Skeletal muscle satellite cell (primary cell): Measurements from ENCODE around the gene CIBAR2.

Source experiments
- H3K27me3 ChIP-seq: 2 replicates; pipeline ENCODE4 v1.7.0; 2013; ENCODE audit warnings: low read length; ENCODE audit not compliant: control insufficient read depth, insufficient read depth
- H3K36me3 ChIP-seq: 2 replicates; pipeline ENCODE4 v1.7.0; 2013; ENCODE audit warnings: mild to moderate bottlenecking, control low read depth, low read length; ENCODE audit not compliant: insufficient read depth
- H3K4me1 ChIP-seq: 2 replicates; pipeline ENCODE4 v1.7.0; 2013; ENCODE audit warnings: low read length; ENCODE audit not compliant: control insufficient read depth, insufficient read depth
- H3K4me2 ChIP-seq: 2 replicates; pipeline ENCODE4 v1.7.0; 2013; ENCODE audit warnings: mild to moderate bottlenecking, low read length
- H3K4me3 ChIP-seq: 2 replicates; pipeline ENCODE4 v1.7.0; 2013; ENCODE audit warnings: low read length
- H3K9ac ChIP-seq: 2 replicates; pipeline ENCODE4 v1.7.0; 2013; ENCODE audit warnings: mild to moderate bottlenecking, low read depth, low read length, moderate library complexity
- H3K9me3 ChIP-seq: replicated peaks from 2 replicates; pipeline ENCODE4 v1.7.0; 2013; ENCODE audit warnings: mild to moderate bottlenecking, control low read depth, low read length

Gene CIBAR2

DNA sequence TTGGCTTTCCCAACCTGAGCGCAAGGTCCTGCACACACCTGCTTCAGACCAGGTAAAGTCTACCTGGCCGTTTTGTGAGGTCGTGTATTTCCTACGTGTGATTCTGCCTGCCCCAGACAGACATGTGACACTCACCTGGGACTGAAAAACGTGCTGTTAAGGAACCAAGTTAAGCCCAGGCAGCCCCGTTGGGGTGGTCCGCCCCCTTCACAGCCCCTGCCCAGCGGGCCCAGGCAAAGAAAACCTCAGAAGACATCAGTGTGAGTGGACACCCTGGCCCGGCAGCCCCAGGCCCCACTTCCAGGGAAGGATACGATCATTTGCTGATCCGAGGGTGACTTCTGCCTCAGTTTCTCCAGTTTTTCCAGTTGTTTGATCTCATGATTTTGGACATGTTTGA lies 4.7 kb downstream of the CIBAR2 start:
- no peaks in the 10 kb centered on the region for H3K9me3 ChIP-seq
- H3K4me2 ChIP-seq, result no peak overlapping the region
- no peak overlapping the region for H3K9ac ChIP-seq
- H3K4me1 ChIP-seq, result peaks cover 7% of the 10 kb centered on the region
- H3K27me3 ChIP-seq, result peaks cover 3% of the 10 kb centered on the region
- no peaks in the 10 kb centered on the region for H3K36me3 ChIP-seq
- H3K4me3 ChIP-seq, result no peak overlapping the region

DNA sequence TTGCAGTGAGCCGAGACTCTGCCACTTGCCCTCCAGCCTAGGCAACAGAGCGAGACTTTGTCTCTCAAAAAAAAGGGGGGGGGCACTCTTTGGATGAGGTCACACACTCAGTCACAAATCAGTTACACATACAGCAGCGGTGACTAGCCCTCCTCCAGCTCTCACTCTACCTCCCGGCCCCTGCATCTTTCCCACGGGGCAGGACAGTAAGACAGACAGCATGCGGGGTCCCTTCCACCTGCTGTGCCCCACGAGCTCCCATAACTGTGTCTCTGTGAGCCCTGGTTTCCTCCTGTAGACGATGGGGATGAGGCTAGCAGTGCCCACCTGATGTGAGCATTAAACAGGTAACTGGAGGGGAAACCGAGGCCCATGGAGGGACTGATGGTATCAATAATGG lies 5.2 kb downstream of the CIBAR2 start:
- Histone ChIP-seq H3K27me3 (peaks cover 3% of the 10 kb centered on the region), H3K4me1 (peaks cover 7% of the 10 kb centered on the region)

DNA sequence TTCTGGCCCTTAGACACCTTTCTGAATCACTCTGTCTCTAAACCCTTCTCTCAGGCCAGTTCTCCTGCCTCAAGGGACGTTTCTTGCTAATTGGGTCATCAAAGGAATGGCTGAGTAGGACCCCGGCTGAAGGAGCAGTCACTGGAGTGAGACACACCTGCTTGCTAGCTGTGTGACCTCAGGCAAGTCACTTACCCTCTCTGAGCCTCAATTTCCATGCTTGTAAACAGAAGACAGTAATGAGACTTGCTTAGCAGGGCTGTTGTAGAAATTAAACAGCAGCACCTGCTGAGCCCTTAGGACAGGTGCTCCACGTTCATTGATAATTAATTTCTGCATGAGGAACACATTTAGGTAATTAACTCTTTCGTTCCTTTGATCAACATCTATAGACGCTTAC lies 6.8 kb downstream of the CIBAR2 start:
- Histone ChIP-seq H3K27me3 (peaks cover 3% of the 10 kb centered on the region), H3K36me3 (no peaks in the 10 kb centered on the region), H3K9me3 (no peaks in the 10 kb centered on the region), H3K4me2 (no peak overlapping the region), H3K4me3 (no peak overlapping the region), H3K9ac (no peak overlapping the region), H3K4me1 (peaks cover 7% of the 10 kb centered on the region)

More for the DNA sequence above, 5.2 kb downstream of the CIBAR2 start:
- no peaks in the 10 kb centered on the region for H3K9me3 ChIP-seq
- H3K9ac ChIP-seq, result no peak overlapping the region
- H3K36me3 ChIP-seq, result no peaks in the 10 kb centered on the region
- H3K4me2 ChIP-seq, result no peak overlapping the region
- no peak overlapping the region for H3K4me3 ChIP-seq

DNA sequence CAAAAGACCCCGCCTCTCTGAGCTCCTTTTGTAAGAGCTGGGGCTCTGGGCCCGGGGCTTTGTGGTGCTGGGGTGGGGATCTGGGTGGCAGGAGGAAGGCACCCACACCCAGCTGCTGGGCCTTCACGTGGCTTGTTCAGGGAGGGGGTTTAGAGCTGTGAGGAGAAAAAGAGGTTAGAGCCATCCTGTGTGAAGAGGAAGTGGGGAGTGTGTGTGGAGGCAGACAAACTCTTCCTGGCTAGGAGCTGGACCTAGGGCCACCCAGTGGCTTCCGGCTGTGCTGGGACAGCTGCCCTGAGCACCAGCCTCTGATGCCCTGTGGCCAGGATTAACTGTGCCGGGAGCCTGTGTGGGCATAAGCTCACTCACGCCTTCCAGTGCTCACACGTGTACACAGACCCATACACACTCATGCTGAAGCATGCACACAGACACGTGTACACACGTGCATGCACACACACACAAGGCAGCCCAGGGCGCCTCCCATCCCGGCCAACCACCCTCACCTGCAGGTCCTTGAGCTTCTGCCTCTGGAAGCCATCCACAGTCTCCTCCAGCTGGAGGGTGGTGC lies 7.4 kb downstream of the CIBAR2 start:
- Histone ChIP-seq H3K9me3 (no peaks in the 10 kb centered on the region), H3K4me3 (no peak overlapping the region), H3K36me3 (no peaks in the 10 kb centered on the region), H3K4me1 (peaks cover 7% of the 10 kb centered on the region), H3K27me3 (peaks cover 3% of the 10 kb centered on the region), H3K9ac (no peak overlapping the region), H3K4me2 (peak overlapping the region; percentile 2)

DNA sequence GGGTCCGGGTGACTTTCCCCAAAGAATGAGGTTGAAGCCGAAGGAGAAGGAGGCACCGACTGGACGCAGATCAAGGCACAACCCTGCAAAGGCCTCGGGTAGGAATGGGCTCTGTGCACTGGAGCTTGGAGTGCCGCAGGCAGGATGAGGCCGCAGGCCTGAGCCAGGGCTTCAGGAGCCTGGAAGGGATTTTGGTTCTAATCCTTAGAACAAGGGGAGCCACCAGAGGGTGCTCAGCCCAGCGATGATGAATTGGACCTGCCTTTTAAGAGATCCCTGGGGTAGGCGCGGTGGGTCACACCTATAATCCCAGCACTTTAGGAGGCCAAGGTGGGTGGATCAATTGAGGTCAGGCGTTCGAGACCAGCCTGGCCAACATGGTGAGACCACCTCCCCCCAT lies 8.1 kb downstream of the CIBAR2 start:
- H3K9me3 ChIP-seq, result no peaks in the 10 kb centered on the region
- H3K27me3 ChIP-seq, result peaks cover 3% of the 10 kb centered on the region
- H3K4me3 ChIP-seq, result no peak overlapping the region
- H3K4me2 ChIP-seq, result no peak overlapping the region
- no peak overlapping the region for H3K9ac ChIP-seq
- H3K4me1 ChIP-seq, result peaks cover 7% of the 10 kb centered on the region
- H3K36me3 ChIP-seq, result no peaks in the 10 kb centered on the region

DNA sequence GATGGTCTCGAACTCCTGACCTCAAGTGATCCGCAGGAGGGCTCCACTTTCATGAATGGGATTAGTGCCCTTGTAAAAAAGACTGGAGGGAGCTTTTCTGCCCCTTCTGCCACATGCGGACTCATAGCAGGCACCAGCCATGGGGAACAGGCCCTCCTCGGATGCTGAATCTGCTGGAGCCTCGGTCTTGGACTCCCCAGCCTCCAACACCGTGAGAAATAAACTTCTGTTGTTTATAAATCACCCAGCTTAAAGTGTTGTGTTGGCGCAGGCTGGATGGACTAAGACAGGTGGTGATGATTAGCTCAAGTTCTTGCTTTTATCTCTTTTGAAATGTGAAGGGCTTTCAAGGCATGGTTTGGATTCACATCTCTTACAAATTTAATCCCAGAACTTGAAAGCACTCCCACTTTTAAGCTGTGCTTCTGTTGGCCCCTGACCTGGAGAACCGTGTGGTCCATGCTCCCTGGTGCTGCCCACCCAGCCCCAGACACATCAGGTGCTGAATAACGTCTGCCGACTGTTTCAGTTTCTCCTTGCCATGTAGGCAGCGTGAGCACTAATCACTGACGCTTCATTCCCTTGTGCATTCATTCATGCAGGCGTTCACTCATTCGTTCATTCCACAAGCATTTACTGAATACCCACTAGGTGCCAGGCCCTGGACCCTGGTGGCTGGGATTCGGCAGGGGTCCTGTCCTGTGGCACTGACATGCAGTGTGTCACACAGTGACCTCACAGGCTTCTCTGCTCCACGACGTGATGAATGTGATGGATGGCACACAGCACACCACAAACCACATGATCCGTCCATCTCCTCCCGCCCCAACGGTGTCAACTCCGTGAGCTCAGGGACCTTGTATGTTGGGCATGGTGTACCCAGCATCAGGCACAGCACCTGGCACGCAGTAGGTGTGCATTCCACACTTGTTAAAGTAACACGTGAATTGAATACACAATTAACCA lies 8.9 kb downstream of the CIBAR2 start:
- Histone ChIP-seq H3K36me3 (no peaks in the 10 kb centered on the region), H3K4me2 (no peak overlapping the region), H3K4me1 (peaks cover 7% of the 10 kb centered on the region), H3K4me3 (no peak overlapping the region), H3K9me3 (no peaks in the 10 kb centered on the region), H3K27me3 (peaks cover 7% of the 10 kb centered on the region), H3K9ac (no peak overlapping the region)

DNA sequence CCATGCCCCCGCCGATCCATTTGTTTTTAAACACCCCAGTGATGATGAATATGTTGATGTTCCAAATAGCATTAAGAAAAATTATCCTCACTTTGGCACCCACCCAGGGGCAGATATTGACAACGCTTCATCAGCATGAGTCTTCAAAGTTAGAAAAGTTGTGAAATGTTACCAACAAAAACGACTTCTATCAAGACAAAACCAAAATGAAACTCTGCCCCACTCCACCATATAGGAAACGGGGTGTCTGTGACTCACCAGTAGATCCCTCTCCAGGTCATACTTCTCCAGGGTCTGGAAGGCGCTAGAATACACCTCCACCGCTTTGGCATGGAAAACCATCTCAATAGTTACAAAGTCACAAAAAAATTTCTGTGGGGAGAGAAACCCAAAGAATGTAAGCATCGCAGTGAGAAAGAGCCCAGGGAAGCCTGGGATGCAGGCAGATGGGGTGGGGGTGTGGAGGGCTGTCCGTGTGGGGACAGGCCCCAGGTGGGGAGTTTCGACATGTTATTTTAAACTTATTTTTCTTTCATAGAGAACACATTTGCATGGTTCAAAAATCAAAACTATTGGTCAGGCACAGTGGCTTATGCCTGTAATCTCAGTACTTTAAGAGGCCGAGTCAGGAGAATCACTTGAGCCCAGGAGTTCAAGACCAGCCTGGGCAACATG lies 10.2 kb downstream of the CIBAR2 start:
- Histone ChIP-seq H3K36me3 (no peaks in the 10 kb centered on the region), H3K9me3 (no peaks in the 10 kb centered on the region), H3K4me3 (no peak overlapping the region), H3K4me1 (peaks cover 7% of the 10 kb centered on the region), H3K4me2 (no peak overlapping the region), H3K27me3 (peaks cover 20% of the 10 kb centered on the region), H3K9ac (no peak overlapping the region)

DNA sequence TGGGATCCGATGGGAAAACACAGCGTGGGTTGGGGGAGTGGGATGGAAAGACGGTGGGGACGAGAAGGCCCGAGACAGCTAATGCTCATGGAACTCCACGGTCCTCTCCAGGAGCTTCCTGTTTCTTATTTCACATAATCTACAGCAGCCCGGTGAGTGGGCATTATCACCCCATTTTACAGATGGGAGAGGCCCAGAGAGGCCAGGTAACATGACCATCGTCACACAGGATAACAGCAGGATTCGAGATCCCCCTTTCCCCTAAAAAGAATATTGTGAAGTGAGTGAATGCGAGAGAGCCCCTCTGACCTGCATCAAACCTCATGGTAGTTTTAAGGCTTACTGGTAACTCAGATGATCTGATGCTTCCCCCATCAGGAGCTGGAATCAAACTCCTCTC lies 12.0 kb downstream of the CIBAR2 start:
- H3K4me3 ChIP-seq, result no peak overlapping the region
- peaks cover 7% of the 10 kb centered on the region for H3K4me1 ChIP-seq
- peaks cover 29% of the 10 kb centered on the region for H3K27me3 ChIP-seq
- H3K9me3 ChIP-seq, result no peaks in the 10 kb centered on the region
- no peaks in the 10 kb centered on the region for H3K36me3 ChIP-seq
- no peak overlapping the region for H3K9ac ChIP-seq
- H3K4me2 ChIP-seq, result no peak overlapping the region

DNA sequence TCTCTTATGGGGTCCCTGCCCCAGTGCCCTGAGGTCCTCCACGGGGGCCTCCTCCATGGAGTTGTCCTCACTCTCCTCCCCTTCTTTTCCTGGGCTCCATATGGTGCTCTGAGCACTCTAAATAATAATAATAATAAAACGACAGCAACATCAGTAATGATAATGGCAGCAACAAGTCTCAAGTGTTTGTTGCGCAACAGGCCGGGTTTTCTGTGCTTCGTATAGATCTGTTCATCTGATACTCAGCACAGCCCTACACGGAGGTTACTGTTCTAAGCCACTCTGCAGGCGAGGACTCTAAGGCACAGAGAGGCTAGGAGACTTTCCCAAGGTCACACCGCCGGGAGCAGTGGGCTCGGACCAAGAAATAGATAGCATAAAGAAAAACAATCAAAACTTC lies 13.7 kb downstream of the CIBAR2 start:
- no peak overlapping the region for H3K4me3 ChIP-seq
- H3K4me2 ChIP-seq, result no peak overlapping the region

DNA sequence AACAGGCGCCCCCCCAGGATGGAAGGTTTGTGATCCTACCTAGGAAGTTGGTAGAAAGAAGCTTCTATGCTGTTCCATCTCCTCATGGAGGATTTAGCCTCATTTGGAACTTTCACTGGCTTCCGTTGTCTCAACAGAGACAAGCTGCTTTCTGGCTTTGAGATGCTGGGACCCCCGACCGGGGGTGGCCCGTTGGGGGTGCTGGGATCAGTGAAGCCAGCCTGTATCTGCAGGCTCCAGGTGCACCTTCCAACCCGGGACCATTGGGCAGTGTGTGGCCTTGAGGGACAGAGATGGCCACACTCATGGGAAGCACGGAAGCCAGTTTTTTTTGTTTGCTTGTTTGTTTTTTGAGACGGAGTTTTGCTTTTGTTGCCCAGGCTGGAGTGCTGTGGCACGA lies 15.4 kb downstream of the CIBAR2 start:
- no peaks in the 10 kb centered on the region for H3K9me3 ChIP-seq
- H3K9ac ChIP-seq, result no peak overlapping the region
- H3K4me3 ChIP-seq, result no peak overlapping the region
- no peak overlapping the region for H3K4me2 ChIP-seq
- no peaks in the 10 kb centered on the region for H3K36me3 ChIP-seq
- H3K4me1 ChIP-seq, result no peaks in the 10 kb centered on the region
- peaks cover 36% of the 10 kb centered on the region for H3K27me3 ChIP-seq

More for the DNA sequence above, 13.7 kb downstream of the CIBAR2 start:
- Histone ChIP-seq H3K9me3 (no peaks in the 10 kb centered on the region), H3K36me3 (no peaks in the 10 kb centered on the region), H3K4me1 (no peaks in the 10 kb centered on the region), H3K27me3 (peaks cover 34% of the 10 kb centered on the region), H3K9ac (no peak overlapping the region)

DNA sequence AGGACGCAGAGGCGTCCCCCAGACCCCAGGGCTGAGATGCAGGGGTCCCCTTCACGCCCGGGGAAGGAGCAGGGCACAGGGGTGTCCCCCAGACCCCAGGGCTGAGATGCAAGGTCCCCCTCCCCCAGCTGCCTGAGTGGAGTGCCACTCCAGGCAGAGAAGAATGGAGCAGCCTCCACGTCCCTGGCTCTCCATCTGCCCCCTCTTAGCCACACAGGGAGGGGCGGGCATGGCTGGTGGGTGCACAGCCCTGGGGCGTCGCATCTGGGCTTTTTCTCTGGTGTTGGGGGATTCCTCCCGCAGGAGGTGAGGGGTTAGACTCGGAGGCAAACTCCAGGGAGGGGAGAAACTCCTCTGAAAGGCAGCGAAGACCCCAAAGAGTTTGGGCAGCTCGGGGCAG lies 17.5 kb downstream of the CIBAR2 start:
- no peaks in the 10 kb centered on the region for H3K9me3 ChIP-seq
- no peaks in the 10 kb centered on the region for H3K4me1 ChIP-seq
- peaks cover 36% of the 10 kb centered on the region for H3K27me3 ChIP-seq
- H3K36me3 ChIP-seq, result no peaks in the 10 kb centered on the region
- H3K4me2 ChIP-seq, result no peak overlapping the region
- no peak overlapping the region for H3K4me3 ChIP-seq
- H3K9ac ChIP-seq, result no peak overlapping the region
